ENCODE data around the gene PLIN4.

PLIN4 gene

GRCh38 chr19:4503825-4504170, 14.5 kb downstream of the PLIN4 start:
- H3K9me3 ChIP-seq (ENCODE audit: control insufficient read depth, insufficient read depth, low read depth, low read length), result no peaks in the 10 kb centered on the region
- no peak overlapping the region for H3K9ac ChIP-seq (ENCODE audit: low read length)
- H3K36me3 ChIP-seq (ENCODE audit: control insufficient read depth, insufficient read depth, low read length), result peaks cover 70% of the 10 kb centered on the region
- no peaks in the 10 kb centered on the region for H3K27me3 ChIP-seq (ENCODE audit: control insufficient read depth, insufficient read depth, low read length)
- no peak overlapping the region for H3K4me3 ChIP-seq (ENCODE audit: low read depth, low read length)
- no peaks in the 10 kb centered on the region for H3K4me1 ChIP-seq (ENCODE audit: control insufficient read depth, insufficient read depth, low read length)
- H3K27ac ChIP-seq (ENCODE audit: low read depth, low read length), result no peak overlapping the region

GRCh38 chr19:4503132-4503824, 15.0 kb downstream of the PLIN4 start:
- Histone ChIP-seq H3K4me1 (ENCODE audit: control insufficient read depth, insufficient read depth, low read length) (no peaks in the 10 kb centered on the region), H3K36me3 (ENCODE audit: control insufficient read depth, insufficient read depth, low read length) (peaks cover 75% of the 10 kb centered on the region), H3K27me3 (ENCODE audit: control insufficient read depth, insufficient read depth, low read length) (no peaks in the 10 kb centered on the region), H3K9ac (ENCODE audit: low read length) (no peak overlapping the region), H3K4me3 (ENCODE audit: low read depth, low read length) (no peak overlapping the region), H3K27ac (ENCODE audit: low read depth, low read length) (no peak overlapping the region), H3K9me3 (ENCODE audit: control insufficient read depth, insufficient read depth, low read depth, low read length) (no peaks in the 10 kb centered on the region)

- H3K27me3 ChIP-seq (ENCODE audit: control insufficient read depth, insufficient read depth, low read length), result no peaks in the 10 kb centered on the region
- peaks cover 83% of the 10 kb centered on the region for H3K36me3 ChIP-seq (ENCODE audit: control insufficient read depth, insufficient read depth, low read length)
- no peaks in the 10 kb centered on the region for H3K4me1 ChIP-seq (ENCODE audit: control insufficient read depth, insufficient read depth, low read length)
- H3K9ac ChIP-seq (ENCODE audit: low read length), result no peak overlapping the region
- H3K27ac ChIP-seq (ENCODE audit: low read depth, low read length), result no peak overlapping the region
- no peaks in the 10 kb centered on the region for H3K9me3 ChIP-seq (ENCODE audit: control insufficient read depth, insufficient read depth, low read depth, low read length)
- no peak overlapping the region for H3K4me3 ChIP-seq (ENCODE audit: low read depth, low read length)
These were observed 15.8 kb downstream of the PLIN4 start for GRCh38 chr19:4502282-4503131.

GRCh38 chr19:4501691-4502090, 16.6 kb downstream of the PLIN4 start:
- H3K4me1 ChIP-seq (ENCODE audit: control insufficient read depth, insufficient read depth, low read length), result no peaks in the 10 kb centered on the region
- no peaks in the 10 kb centered on the region for H3K27me3 ChIP-seq (ENCODE audit: control insufficient read depth, insufficient read depth, low read length)

GRCh38 chr19:4500841-4501591, 17.3 kb downstream of the PLIN4 start:
- no peak overlapping the region for H3K27ac ChIP-seq (ENCODE audit: low read depth, low read length)
- H3K36me3 ChIP-seq (ENCODE audit: control insufficient read depth, insufficient read depth, low read length), result peaks cover 88% of the 10 kb centered on the region

More at GRCh38 chr19:4501691-4502090, 16.6 kb downstream of the PLIN4 start:
- Histone ChIP-seq H3K27ac (ENCODE audit: low read depth, low read length) (no peak overlapping the region), H3K36me3 (ENCODE audit: control insufficient read depth, insufficient read depth, low read length) (peaks cover 83% of the 10 kb centered on the region), H3K9ac (ENCODE audit: low read length) (no peak overlapping the region), H3K9me3 (ENCODE audit: control insufficient read depth, insufficient read depth, low read depth, low read length) (no peaks in the 10 kb centered on the region), H3K4me3 (ENCODE audit: low read depth, low read length) (no peak overlapping the region)

GRCh38 chr19:4499855-4500254, 18.4 kb downstream of the PLIN4 start:
- Histone ChIP-seq H3K27ac (ENCODE audit: low read depth, low read length) (no peak overlapping the region), H3K4me3 (ENCODE audit: low read depth, low read length) (no peak overlapping the region), H3K4me1 (ENCODE audit: control insufficient read depth, insufficient read depth, low read length) (no peaks in the 10 kb centered on the region), H3K9ac (ENCODE audit: low read length) (no peak overlapping the region), H3K36me3 (ENCODE audit: control insufficient read depth, insufficient read depth, low read length) (peaks cover 86% of the 10 kb centered on the region), H3K27me3 (ENCODE audit: control insufficient read depth, insufficient read depth, low read length) (no peaks in the 10 kb centered on the region), H3K9me3 (ENCODE audit: control insufficient read depth, insufficient read depth, low read depth, low read length) (no peaks in the 10 kb centered on the region)

More at GRCh38 chr19:4500841-4501591, 17.3 kb downstream of the PLIN4 start:
- H3K4me3 ChIP-seq (ENCODE audit: low read depth, low read length), result no peak overlapping the region
- no peaks in the 10 kb centered on the region for H3K4me1 ChIP-seq (ENCODE audit: control insufficient read depth, insufficient read depth, low read length)
- H3K9ac ChIP-seq (ENCODE audit: low read length), result no peak overlapping the region
- no peaks in the 10 kb centered on the region for H3K9me3 ChIP-seq (ENCODE audit: control insufficient read depth, insufficient read depth, low read depth, low read length)
- no peaks in the 10 kb centered on the region for H3K27me3 ChIP-seq (ENCODE audit: control insufficient read depth, insufficient read depth, low read length)

- Histone ChIP-seq H3K27ac (ENCODE audit: low read depth, low read length) (no peak overlapping the region), H3K27me3 (ENCODE audit: control insufficient read depth, insufficient read depth, low read length) (no peaks in the 10 kb centered on the region), H3K36me3 (ENCODE audit: control insufficient read depth, insufficient read depth, low read length) (peaks cover 86% of the 10 kb centered on the region), H3K9me3 (ENCODE audit: control insufficient read depth, insufficient read depth, low read depth, low read length) (no peaks in the 10 kb centered on the region), H3K4me1 (ENCODE audit: control insufficient read depth, insufficient read depth, low read length) (no peaks in the 10 kb centered on the region), H3K9ac (ENCODE audit: low read length) (no peak overlapping the region), H3K4me3 (ENCODE audit: low read depth, low read length) (no peak overlapping the region)
These were observed 19.0 kb downstream of the PLIN4 start for GRCh38 chr19:4499318-4499717.

GRCh38 chr19:4498694-4499093, 19.6 kb downstream of the PLIN4 start:
- no peak overlapping the region for H3K27ac ChIP-seq (ENCODE audit: low read depth, low read length)
- peaks cover 88% of the 10 kb centered on the region for H3K36me3 ChIP-seq (ENCODE audit: control insufficient read depth, insufficient read depth, low read length)
- H3K27me3 ChIP-seq (ENCODE audit: control insufficient read depth, insufficient read depth, low read length), result no peaks in the 10 kb centered on the region
- H3K4me1 ChIP-seq (ENCODE audit: control insufficient read depth, insufficient read depth, low read length), result no peaks in the 10 kb centered on the region
- no peak overlapping the region for H3K4me3 ChIP-seq (ENCODE audit: low read depth, low read length)
- no peak overlapping the region for H3K9ac ChIP-seq (ENCODE audit: low read length)
- no peaks in the 10 kb centered on the region for H3K9me3 ChIP-seq (ENCODE audit: control insufficient read depth, insufficient read depth, low read depth, low read length)

GRCh38 chr19:4497770-4498389, 20.4 kb downstream of the PLIN4 start:
- Histone ChIP-seq H3K4me3 (ENCODE audit: low read depth, low read length) (no peak overlapping the region), H3K9ac (ENCODE audit: low read length) (no peak overlapping the region), H3K27ac (ENCODE audit: low read depth, low read length) (no peak overlapping the region), H3K36me3 (ENCODE audit: control insufficient read depth, insufficient read depth, low read length) (peaks cover 89% of the 10 kb centered on the region), H3K4me1 (ENCODE audit: control insufficient read depth, insufficient read depth, low read length) (no peaks in the 10 kb centered on the region), H3K9me3 (ENCODE audit: control insufficient read depth, insufficient read depth, low read depth, low read length) (no peaks in the 10 kb centered on the region), H3K27me3 (ENCODE audit: control insufficient read depth, insufficient read depth, low read length) (no peaks in the 10 kb centered on the region)

- H3K4me1 ChIP-seq (ENCODE audit: control insufficient read depth, insufficient read depth, low read length), result no peaks in the 10 kb centered on the region
- no peak overlapping the region for H3K27ac ChIP-seq (ENCODE audit: low read depth, low read length)
- H3K4me3 ChIP-seq (ENCODE audit: low read depth, low read length), result no peak overlapping the region
- no peaks in the 10 kb centered on the region for H3K27me3 ChIP-seq (ENCODE audit: control insufficient read depth, insufficient read depth, low read length)
- no peaks in the 10 kb centered on the region for H3K9me3 ChIP-seq (ENCODE audit: control insufficient read depth, insufficient read depth, low read depth, low read length)
- peaks cover 89% of the 10 kb centered on the region for H3K36me3 ChIP-seq (ENCODE audit: control insufficient read depth, insufficient read depth, low read length)
- no peak overlapping the region for H3K9ac ChIP-seq (ENCODE audit: low read length)
These were observed 22.0 kb downstream of the PLIN4 start for GRCh38 chr19:4496304-4496703.

Measured in HUES6 (cell line).